Occipital lobe (tissue), 2 donors: ENCODE data around the gene TSPAN18. TPM values are rescaled to one million over a fixed set of nuclear protein-coding genes. Genes with fewer than 3 reads are reported as not detected.

Experiments
- DNase-seq: peaks from one replicate; lab custom pipeline; 2025; lab: John Stamatoyannopoulos, UW
- total RNA-seq: library from RNA; depleted of rRNA; stranded (reverse); fragments of >200 nt; gene quantifications from one replicate; pipeline ENCODE4 v1.2.3, GENCODE V29; 2014

Gene TSPAN18
- total RNA-seq = 19.7 TPM

- DNase-seq = no peak
These were observed at the start of gene TSPAN18 for GRCh38 chr11:44726283-44727113. Gene TSPAN18 (plus strand): TSS chr11:44726962. CDS start chr11:44906417, 179,455 bp downstream.

GRCh38 chr11:44680982-44681597 lies 45.7 kb upstream of the TSPAN18 start:
- DNase-seq = no peak

GRCh38 chr11:44681698-44682097 lies 45.1 kb upstream of the TSPAN18 start:
- DNase-seq = no peak

- no peak for DNase-seq
These were observed 41.9 kb upstream of the TSPAN18 start for GRCh38 chr11:44684859-44685281.

GRCh38 chr11:44687388-44687787 lies 39.4 kb upstream of the TSPAN18 start:
- no peak for DNase-seq

- no peak for DNase-seq
These were observed 37.5 kb upstream of the TSPAN18 start for GRCh38 chr11:44689265-44689664.

GRCh38 chr11:44690651-44691050 lies 36.1 kb upstream of the TSPAN18 start:
- DNase-seq = no peak

GRCh38 chr11:44692460-44692859 lies 34.3 kb upstream of the TSPAN18 start:
- no peak for DNase-seq

GRCh38 chr11:44693654-44694119 lies 33.1 kb upstream of the TSPAN18 start:
- DNase-seq = no peak

GRCh38 chr11:44694443-44694842 lies 32.3 kb upstream of the TSPAN18 start:
- DNase-seq = no peak

- no peak for DNase-seq
These were observed 31.5 kb upstream of the TSPAN18 start for GRCh38 chr11:44695169-44695833.

- no peak for DNase-seq
These were observed 28.4 kb upstream of the TSPAN18 start for GRCh38 chr11:44698252-44698912.

- DNase-seq = no peak
These were observed 27.0 kb upstream of the TSPAN18 start for GRCh38 chr11:44699497-44700408.

GRCh38 chr11:44701276-44701675 lies 25.5 kb upstream of the TSPAN18 start:
- no peak for DNase-seq

- DNase-seq = no peak
These were observed 23.9 kb upstream of the TSPAN18 start for GRCh38 chr11:44702889-44703288.

- no peak for DNase-seq
These were observed 19.7 kb upstream of the TSPAN18 start for GRCh38 chr11:44707094-44707493.

- DNase-seq = no peak
These were observed 18.8 kb upstream of the TSPAN18 start for GRCh38 chr11:44708009-44708408.

GRCh38 chr11:44708523-44709280 lies 18.1 kb upstream of the TSPAN18 start:
- DNase-seq = no peak

- DNase-seq = no peak
These were observed 17.5 kb upstream of the TSPAN18 start for GRCh38 chr11:44709281-44709562.

GRCh38 chr11:44709966-44710365 lies 16.8 kb upstream of the TSPAN18 start:
- DNase-seq = peak; percentile 17
